Stimulated activated naive CD4-positive, alpha-beta T cell (primary cell): ENCODE results near the gene ADCY1.
"Not testable (repeated sequence)": the region's sequence is repeated elsewhere in the genome, so short reads cannot be mapped to it uniquely, and the experiment has no call there.

Source experiments
- DNase-seq, 6 experiments: peaks; one replicate each; lab custom pipeline; 2025; lab: John Stamatoyannopoulos, UW

The ADCY1 gene

DNA sequence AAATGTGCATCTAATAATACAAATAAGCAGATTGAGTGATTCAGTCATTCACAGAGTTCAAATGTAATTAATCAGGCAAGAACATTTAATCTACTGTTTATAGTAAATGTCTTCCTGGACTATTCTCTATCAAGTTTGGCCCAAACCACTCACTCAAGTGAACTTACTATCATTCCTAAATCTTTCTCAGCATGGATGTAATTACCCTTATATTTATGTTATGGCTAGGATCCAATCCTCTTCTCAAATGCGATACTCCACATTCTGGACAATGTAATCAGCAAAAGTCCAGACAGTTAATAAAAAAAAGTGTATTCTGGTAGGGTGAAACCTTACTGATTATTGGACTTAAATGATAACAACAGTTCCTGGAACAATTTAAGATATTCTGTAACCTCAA is 185.3 kb downstream of the ADCY1 start:
- DNase-seq: not testable (repeated sequence)

DNA sequence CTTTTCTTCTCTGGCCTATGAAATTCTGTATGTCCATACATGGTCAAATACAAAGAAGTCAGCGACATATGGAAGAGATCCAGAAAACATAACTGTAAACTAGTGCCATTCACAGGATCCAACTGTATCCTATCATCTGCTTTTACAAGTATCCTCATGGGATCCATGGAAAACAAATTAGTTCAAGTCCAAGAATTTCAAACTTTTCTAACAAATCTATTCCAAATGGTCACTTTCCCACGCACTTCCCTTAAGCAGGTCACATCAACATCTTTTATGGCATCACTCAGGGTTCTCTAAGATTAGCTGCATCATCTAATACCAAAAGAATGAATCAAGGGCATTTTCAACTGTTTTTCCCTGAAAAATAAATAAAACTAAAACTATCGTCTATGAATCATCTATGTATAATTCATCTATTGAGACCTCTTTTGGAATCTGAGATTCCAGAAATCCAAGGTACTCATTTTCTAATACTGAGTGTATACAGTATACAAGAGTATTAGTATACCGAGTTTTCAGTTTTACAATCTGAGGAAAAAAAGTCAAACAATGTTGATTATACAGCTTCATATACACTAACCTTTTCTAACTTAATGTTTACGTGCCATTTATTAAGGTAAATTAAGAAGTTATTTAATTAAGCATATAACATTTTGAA is 187.5 kb downstream of the ADCY1 start:
- DNase-seq: not testable (repeated sequence)

GRCh38 chr7:45762225-45762994 is 188.2 kb downstream of the ADCY1 start:
- not testable (repeated sequence) for DNase-seq

DNA sequence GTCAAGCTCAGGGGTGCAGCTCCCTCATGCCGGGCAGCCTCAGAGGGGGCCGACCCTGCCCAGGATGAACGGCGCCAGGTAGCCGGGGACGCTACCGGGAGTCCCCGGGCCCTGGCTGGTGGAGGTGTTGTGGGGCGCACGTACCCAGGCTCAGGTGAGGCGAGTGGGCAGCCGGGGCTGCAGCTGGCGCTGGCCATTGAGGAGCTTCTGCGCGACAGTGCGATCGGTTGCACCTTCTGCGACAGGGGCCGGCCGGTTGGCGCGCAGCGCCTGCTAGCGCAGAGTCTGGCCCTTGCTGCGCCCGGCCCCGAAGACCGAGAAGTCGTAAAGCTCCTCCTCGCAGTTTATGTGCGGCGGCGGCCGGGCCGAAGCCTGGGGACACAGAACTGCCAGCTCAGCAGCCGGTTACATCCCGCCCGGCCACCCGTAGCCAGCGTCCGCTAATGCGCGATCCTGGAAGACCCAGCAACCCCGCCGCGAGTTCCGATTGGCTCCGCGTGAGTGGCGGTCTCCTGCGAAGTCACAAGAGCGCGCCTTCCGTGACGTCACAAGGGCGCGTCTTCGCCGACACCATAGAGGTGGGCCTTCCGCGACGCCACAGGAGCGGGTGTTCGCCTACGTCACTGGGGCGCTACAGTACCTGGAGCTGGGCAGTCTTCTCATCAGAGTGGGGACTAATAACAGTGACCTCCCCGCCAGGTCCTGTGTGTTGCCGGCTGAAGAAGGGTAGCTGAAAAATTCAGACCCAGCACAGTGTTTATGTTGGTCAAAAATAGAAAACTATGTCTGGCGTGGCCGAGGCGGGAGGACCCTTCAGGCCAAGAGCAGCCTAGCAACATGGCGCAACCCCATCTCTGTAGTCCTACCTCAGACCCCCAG is 194.6 kb downstream of the ADCY1 start:
- peak; percentile 92 to 96 (median 94) for DNase-seq

GRCh38 chr7:45769626-45770025 is 195.5 kb downstream of the ADCY1 start:
- DNase-seq: not testable (repeated sequence)
